Measurements from ENCODE around the gene SLC1A5.

The SLC1A5 gene

DNA sequence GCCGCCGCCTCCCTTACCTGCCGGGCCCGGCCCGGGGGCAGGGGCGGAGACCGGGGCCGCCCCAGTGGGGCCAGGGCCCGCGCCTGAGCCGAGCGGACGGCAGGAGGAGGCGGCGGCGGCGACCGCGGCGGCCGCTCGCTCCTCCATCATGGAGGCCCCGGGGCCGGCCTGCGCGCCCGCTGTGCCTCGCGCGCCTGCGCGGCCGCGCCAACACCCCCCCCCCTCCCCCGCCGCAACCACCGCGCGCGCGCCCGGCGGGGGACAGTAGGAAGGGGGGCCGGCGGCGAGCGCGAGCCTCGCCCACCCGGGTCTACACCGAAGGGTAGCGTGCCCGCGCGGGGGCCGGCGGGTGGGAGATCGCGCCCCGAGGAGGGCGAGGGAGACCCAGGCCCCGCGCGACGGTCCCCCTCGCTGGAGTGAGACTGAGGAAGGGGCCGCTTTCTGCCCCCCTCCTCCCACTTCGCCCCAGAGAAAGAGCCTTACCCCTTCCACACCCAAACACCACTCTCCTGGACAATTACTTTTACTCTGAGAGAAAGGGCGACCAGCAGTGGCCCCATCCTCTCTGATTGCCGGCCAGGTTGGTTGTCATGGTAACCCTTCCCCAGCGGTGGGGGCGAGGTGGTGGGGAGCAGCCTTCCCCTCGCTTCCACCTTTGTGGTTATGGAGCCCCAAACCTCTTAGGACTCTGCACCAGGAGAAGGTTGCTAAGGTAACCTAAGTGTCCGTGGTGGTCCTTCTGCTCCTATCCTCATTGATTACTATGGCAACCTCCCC lies 41.9 kb downstream of the SLC1A5 start, which contains the start of gene STRN4:
STRN4 (minus strand) TSS at position 170 of the 777 bp plus-strand sequence; CDS start at position 150, 20 bp downstream.
- DNase-seq (ENCODE audit: low read depth, low spot score), result no peak
- peak within 1 kb of the TSS; percentile 45 for H3K27ac ChIP-seq

DNA sequence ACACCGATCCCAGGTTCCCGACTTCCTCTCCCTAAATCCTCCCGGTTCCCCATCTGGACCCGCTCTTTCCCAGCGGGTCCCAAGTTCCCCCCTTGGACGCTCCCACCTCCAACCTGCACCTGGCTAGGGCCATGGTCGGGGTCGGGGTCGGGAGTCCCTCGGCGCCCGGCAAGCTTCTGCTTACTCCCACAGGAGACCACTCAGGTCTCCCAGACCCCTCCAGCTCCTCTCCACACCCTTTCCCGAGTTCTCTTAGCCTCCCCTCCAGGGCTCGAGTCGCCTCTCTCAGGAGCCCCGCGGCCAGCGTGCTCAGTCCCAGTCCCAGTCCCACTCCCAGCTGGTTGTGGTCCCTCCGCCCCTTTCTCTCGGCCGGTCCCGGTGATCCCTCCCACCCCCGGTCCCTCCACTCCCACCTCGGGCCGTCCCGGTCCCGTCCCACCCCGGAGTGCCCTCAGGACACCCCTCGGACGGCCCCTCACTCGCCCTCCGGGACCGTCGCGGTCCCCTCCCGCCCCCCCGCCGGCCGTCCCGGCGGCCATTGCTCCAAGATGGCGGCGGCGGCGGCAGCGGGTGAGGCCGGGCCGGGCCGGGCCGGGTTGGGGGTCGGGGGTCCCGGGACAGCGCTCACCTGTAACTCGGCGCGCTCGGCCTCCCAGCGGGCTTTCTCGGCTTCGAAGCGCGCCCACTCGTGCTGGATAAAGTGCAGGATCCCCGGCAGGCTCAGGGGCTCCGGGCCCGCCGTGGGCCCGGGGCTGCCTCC lies 42.7 kb downstream of the SLC1A5 start, which contains the start of gene FKRP:
FKRP (plus strand) TSS at position 537 of the 760 bp plus-strand sequence. CDS start 9,394 bp downstream, outside the sequence.
- peak within 1 kb of the TSS; percentile 45 for H3K27ac ChIP-seq
- DNase-seq (ENCODE audit: low read depth, low spot score), result no peak

DNA sequence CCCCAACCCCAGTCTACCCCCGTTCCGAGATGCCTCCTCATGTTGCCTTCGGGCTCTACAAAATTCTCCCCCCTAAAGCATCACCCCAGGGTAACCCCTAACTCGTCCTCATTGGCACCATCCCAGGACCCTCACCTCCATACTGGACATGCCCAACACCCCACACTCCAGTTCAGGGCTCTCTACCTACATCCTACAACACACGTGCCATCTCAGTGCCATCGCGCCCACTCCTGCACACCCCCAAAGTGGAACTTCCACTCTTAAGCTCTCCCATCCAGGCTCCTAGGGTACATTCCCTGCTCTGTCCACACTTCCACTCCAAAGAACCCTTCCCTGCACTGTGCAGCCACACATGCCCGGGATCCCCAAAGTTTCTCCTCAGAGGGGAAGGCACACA lies 43.4 kb downstream of the SLC1A5 start:
- H3K27ac ChIP-seq, result peak overlapping the region; percentile 45
- DNase-seq (ENCODE audit: low read depth, low spot score), result no peak

DNA sequence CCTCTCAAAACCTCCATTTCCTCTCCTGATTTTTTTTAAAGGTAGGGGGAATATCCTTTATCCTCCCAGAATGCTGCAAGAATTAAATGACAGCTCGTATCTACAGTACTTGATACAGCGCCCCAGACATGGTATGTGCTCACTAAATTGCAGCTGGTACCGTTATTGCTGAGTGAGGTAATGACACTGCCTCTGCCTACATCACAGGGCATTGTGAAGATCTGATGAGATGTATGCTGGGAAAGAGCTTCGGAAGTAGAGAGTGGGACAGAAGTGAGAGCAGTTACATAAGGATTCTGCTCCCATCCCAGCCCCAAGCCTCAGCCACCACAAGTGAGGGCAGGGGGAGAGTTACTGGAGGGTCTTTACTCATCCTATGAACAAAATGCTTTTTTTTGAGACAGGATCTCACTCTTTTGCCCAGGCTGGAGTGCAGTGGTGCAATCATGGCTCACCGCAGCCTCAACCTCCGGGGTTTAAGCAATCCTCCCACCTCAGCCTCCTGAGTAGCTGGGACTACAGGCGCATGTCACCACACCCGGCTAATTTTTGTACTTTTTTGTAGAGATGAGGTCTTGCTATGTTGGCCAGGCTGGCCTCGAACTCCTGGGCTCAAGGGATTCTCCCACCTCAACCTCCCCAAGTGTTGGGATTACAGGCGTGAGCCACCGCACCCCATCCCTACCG lies 44.2 kb downstream of the SLC1A5 start:
- no peak overlapping the region for H3K27ac ChIP-seq

DNA sequence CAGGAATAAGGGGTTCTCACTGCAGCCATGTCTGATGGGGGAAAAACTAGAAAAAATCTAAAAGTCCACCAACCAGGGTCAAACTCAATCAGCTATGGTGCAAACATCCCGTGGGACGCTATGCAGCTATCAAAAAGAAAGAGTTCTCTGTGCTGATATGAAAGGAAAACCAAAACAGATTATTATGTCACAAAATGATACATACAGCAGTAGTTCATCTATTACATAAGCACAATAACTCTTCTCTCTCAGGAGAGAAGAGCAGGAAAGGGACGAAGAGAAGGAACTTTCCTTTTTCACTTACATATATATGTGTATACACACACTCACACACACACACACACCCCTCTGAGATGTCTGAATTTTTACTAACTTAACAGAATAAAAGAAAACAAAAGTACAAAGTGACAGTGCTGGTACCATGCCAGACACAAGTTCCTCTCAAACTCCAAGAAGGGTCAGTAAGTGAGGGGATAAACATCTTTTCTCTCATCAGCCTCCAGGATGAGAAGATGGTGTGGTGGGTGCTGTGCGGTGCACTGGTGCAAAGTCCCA lies 45.4 kb downstream of the SLC1A5 start:
- no peak overlapping the region for H3K27ac ChIP-seq
- DNase-seq (ENCODE audit: low read depth, low spot score), result no peak

More for the DNA sequence above, 44.2 kb downstream of the SLC1A5 start:
- no peak for DNase-seq (ENCODE audit: low read depth, low spot score)

DNA sequence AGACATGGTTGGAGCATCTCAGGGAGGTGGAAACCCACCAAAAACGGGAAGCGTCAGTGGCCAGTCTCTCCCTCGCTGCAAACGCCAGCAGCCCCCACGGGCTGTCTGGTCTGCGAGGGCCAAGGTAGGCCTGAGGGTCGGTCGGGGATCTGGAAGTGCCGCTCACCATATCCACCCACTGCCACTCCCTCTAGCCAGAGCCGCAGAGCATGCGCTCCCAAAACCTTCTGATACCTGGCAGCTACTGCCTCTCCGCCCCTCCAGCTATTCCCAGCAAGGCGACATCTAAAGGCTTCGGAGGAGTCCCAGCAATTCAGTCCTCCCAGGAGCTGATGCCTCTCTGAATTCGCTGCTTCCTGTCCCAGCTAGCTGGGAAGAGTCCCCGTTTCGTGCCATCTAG lies 46.9 kb downstream of the SLC1A5 start:
- no peak for DNase-seq (ENCODE audit: low read depth, low spot score)
- H3K27ac ChIP-seq, result no peak overlapping the region

DNA sequence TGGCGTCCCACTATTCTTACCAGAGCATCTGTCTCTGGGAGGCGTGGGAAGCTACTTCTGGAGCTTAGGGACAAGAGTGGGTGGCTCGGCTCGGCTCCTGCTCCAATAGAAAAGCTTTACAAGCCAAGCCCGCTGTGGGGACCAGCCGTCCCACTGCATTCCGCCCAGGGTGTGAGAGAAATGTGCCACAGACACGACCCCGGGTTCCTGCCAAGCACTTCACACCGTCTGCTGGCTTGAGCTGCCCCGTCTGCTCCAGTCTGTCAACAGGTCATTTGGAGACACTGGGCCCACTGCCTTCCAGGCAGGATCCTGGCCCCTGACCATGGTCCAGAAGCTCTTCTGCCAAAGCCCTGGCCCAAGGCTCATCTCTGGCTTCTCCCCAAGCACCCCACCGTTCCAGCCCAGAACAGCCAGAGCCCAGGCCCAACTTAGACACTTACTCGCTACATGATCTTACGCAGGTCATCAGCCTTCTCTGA lies 49.1 kb downstream of the SLC1A5 start:
- DNase-seq (ENCODE audit: low read depth, low spot score), result no peak
- no peak overlapping the region for H3K27ac ChIP-seq

DNA sequence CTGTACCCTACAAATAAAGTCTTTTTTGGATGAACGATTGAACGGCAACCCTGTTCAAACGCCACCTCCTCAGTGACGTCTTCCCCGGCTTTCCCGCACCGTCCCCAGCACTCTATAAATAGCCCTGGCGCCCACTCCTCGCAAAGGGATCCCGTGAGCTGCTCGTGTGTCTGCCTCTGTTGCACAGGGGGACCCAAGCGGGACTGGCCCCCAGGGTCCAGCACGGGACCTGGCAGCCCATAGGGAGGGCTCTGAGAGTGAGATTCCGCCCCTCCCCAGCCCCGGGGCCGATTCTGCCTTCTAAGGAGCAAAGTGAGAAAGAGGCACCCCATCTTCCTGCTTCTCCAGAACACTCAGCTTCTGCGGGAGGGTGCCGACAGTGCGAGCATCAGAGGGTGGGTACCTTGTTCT lies 50.6 kb downstream of the SLC1A5 start:
- no peak overlapping the region for H3K27ac ChIP-seq
- no peak for DNase-seq (ENCODE audit: low read depth, low spot score)

DNA sequence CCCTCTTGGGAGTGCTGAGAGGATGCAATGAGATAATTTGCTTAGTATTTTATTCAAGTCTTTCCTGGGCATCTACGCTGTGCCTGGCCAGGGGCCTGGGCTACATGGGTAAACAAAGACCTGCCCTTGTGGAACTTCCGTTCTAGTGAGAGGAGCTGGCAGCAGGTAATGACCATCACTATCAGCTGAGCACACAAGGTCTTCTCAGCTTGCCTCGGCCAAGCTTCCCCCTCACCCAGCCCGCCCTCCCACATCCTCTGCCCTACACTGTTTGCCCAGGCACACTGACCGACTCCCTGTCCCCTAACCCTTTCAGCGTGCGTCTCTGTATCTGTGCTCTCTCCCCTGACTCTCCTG lies 51.1 kb downstream of the SLC1A5 start:
- DNase-seq (ENCODE audit: low read depth, low spot score), result no peak
- no peak overlapping the region for H3K27ac ChIP-seq

DNA sequence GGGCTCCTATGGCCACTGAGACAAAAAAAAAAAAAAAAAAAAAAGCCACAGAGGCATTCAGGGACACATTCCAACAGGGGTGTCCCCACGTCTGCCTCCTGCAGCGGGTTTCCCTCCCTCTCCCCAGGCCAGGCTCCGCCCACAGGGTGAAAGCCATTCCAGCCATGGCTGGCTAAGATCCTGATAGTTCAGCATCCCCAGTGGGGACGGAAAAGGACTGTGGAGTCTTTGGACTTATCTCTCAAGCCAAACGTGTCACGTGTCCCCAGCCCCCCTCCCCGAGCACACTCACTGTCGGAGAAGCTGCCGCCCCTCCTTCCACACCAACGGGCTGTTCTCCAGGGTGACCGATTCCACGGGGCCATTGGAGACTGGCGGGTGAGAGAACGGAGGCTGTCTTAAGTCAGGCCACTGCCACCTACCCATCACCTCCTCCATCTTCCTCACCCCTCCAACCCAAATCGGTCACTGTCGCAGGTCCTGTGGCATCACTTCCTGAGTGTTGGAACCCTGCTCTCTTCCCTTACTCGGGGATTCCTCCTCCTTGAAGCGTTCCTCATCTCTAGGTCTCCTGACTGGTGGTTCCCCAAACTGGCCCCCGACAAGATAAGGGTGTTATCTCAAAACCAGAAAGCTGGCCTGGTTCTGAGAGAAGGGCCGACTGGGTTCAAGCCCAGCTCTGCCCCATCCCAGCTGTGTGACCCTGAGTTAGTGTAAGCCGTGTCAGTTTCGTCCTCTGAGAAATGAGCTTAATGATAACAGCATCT lies 51.7 kb downstream of the SLC1A5 start:
- DNase-seq (ENCODE audit: low read depth, low spot score), result no peak
- no peak overlapping the region for H3K27ac ChIP-seq

DNA sequence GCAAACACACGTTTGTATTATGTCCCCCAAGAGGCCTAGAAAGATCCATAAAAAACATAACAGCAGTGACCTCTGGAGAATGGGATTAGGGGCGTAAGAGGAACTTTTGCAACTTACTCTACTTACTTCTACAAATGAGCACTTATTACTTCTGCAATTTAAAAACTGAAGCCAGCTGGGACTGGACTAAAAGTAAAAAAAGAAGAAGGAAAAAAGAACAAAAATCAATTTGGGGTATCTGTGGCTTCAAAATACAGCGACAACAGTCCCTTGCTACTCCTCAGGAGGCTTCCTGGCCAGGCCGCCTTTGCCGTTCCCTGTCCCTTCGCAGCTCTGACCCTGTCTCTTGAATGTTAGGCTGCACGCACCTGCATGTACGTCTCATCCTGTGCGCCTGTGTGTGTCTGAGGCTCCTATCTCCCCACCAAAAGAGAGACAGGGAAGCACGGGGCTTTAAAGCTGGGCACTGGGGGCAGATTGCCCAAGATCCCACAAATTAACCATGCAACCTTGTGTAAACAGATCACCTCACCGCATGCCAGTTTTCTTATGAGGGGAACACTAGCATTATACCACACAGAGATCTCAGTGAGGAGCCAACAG lies 54.6 kb downstream of the SLC1A5 start:
- no peak for DNase-seq (ENCODE audit: low read depth, low spot score)
- H3K27ac ChIP-seq, result no peak overlapping the region

DNA sequence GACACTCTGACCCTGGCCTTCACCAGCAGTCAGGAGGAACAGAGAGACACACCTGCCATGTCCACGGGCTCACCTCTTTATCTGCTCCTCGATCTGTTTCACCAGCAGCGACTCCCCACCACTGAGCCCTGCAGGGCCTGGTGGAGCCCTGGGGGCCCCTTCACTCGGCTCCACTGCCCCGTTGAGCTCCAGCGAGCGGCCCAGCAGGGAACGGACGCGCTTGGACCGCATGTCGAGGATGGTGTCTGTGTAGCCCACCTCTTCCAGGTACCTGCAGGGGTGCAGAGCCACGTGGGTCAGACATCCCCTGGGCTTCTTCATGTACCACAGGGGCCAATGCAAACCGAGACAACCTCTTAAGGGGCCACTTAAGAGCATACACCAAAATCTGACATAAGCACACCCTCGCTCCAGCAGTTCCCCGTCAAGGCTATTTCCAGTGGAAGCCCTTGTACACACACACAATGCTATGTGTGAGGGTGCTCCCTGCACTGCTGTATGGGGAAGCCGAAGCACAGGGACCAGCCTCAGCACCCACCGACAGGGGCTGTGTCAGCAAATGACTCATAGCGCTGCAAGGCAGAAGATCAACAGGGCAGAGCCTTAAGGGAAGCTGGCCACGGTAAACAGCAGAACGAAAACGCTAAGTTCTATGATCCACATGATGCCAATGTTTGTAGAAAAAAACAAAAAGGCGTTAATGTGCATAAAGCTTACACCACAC lies 55.3 kb downstream of the SLC1A5 start:
- H3K27ac ChIP-seq, result no peak overlapping the region
- DNase-seq (ENCODE audit: low read depth, low spot score), result no peak

DNA sequence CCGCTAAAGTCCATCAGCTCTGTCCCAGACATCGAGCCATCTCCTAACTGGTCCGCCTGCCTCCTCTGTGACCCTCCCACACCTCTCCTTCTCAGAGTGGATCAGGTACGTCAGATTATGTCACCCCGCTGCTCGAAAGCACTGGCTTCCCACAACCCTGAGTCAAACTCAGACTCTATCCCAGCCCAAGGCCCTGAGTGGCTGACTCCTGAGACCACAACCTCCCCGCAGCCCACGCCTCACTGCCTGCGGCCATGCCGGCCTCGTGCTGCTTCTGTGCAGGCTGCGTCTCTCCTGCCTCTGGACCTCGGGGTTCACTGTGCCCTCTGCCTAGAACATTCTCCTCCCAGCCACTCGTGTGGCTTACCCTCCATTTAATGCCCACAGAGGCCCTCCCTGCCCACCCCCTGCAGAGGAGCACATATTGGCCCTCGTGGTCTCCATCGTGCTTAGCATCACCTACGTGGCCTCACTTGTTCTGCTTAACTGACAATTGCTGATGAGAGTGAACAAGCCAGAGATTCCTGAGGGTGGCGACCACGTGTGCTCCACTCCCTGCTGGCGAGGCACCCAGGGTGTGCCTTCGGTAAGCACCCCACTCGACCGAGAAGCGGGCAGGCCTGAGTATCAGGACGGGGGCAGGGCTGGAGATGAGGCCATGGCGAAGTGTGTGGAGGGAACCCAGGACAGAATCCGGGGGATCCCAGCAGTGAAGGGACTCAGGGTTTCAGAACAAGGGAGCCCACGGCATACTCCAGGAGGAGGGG lies 56.0 kb downstream of the SLC1A5 start:
- no peak overlapping the region for H3K27ac ChIP-seq
- DNase-seq (ENCODE audit: low read depth, low spot score), result no peak

DNA sequence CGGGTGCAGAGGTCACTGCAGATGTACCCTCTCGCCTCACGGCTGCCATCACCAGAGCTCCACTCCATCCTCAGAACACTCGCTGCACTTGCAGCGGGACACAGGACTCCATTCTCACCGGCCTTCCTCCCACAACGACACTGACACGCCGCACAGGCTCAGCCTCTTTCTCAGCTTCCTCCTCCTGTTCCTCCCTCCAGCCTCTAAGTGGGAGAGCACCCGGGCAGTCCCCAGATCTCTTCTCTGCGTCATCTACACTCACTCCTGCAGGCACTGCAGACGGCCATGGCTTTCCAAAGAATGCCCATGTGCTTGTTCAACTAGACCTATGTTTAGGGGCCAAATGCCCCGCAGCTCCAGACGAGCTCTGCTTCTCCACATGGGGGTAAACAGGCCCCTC lies 56.8 kb downstream of the SLC1A5 start:
- H3K27ac ChIP-seq, result no peak overlapping the region
- no peak for DNase-seq (ENCODE audit: low read depth, low spot score)

DNA sequence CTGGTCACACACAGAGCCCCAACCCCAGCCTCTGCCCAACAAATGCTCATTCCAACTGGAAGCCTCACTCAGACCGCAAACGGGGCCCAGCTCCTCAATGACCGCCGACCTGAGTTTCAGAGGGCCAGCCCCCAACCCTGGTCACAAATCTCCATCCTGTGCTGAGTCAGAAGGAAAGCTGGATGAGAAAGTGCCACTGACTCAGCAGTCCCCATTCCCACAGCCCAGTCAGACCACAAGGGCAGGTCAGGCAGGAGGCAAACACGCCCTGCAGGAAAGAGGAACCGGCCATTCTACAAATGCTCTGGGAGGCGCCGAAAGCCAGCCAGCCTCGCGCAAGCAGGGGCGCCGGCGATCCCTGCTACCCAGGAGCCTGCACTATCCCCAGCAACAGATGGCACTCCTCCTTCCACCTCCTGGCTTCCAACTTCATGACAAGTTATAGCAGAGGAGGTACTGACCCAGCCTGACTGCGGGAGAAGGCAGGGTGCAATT lies 57.3 kb downstream of the SLC1A5 start:
- DNase-seq (ENCODE audit: low read depth, low spot score), result peak; percentile 56
- H3K27ac ChIP-seq, result no peak overlapping the region

DNA sequence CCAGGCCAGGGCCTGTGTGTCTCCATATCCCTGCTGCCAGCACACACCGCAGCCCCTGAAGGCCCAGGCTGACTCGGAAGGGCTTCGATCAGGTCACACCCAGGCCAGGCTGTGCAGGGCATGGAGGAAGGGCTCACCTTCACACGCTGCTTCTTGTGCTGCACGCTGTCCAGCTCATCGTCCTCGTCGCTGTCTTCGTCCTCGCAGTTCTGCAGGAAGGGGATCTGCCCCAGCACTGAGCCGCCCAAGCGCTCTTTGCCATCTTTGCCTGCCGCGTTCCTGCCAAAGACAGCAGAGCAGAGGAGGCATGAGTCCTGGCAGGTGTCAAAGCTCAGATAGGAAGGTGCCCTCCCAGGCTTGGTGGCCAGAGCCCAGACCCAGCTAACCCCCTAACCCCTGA lies 57.8 kb downstream of the SLC1A5 start:
- DNase-seq (ENCODE audit: low read depth, low spot score), result no peak

DNA sequence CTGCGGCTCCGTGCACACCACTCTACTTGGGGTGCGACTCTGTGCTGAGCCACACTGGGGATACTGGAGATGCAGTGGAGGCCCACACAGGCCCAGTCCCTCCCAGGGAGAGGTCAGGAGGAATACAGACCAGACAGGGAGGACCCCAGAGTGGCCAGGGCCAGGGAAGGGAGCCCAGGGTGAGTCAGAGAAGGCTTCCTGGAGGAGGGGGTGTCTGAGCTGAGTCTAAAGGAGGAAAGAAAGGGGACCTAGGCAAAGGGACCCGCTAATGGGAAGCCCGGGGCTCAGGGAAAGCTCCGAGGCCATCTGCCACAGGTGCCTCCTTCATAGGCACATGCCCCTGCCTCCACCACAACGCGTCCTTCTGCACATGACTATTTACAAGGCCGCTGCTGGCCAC lies 58.2 kb downstream of the SLC1A5 start:
- DNase-seq (ENCODE audit: low read depth, low spot score), result no peak
- H3K27ac ChIP-seq, result no peak overlapping the region

More for the DNA sequence above, 57.8 kb downstream of the SLC1A5 start:
- no peak overlapping the region for H3K27ac ChIP-seq

DNA sequence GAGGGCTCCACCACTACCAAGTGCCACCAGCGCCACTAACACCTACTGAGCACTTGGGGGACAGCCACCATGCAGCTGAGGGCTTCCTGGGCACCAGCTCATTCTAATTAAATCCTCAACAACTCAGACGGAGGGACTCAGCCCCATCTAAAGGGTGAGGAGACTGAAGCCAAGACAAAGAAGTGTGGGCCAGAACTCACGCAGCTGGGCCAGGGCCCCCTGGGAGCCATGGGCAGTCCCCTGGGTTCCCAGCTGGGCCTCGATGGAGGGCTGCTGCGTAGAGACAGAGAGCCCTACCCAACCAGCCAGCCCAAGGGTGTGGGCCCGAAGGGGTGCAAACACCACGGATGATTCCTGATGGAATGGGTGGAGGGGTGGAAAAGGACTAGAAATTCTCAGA lies 58.7 kb downstream of the SLC1A5 start:
- no peak overlapping the region for H3K27ac ChIP-seq
- no peak for DNase-seq (ENCODE audit: low read depth, low spot score)
